HG02840 (cell line): ENCODE data around the gene PRICKLE3.

Experiments
- ATAC-seq: cut with Tn5 transposase; IDR thresholded peaks from one replicate; pipeline ENCODE4 v1.9.1; 2021; ENCODE audit warnings: mild to moderate bottlenecking, moderate library complexity, moderate number of reproducible peaks; ENCODE audit not compliant: unreplicated experiment, low FRiP score

Gene PRICKLE3

DNA sequence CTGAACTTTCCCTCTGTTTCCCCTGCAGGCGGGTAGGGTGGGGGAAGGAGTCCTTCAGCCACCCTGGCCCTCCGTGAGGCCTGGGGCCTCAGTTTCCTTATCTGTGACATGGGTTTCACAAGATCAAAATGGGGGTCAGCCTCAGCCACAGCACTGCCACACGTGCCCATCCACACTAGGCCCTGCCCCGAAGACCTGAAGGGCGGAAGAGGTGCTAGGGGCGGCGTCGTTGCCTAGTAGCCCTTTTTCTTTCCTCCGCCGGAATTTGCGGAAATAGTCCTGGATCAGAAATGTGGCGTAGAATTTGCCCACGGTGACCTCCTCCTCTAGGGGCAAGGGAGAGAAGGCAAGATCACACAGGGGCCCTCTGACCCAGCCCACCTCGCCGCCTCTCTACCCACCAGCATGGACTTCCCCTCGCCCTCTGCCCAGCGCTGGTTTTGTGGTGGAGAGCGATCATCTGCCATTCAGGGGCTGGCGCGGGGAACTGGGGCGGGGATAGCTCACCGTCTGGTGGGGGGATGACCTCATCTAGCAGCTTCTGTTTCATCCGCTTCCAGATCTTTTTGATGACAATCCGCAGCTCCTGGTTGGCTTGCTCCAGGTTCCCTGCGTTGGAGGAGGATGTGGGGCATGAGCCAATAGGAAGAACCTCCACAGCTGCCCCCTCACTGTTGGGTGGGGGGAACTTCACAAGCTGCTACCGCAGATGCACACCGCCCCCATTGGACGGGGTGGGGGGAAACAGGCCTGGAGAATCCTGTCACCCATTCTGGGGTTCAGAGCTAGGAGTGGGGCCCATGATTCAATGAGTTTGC is 23.5 kb upstream of the PRICKLE3 start:
- ATAC-seq: no peak

DNA sequence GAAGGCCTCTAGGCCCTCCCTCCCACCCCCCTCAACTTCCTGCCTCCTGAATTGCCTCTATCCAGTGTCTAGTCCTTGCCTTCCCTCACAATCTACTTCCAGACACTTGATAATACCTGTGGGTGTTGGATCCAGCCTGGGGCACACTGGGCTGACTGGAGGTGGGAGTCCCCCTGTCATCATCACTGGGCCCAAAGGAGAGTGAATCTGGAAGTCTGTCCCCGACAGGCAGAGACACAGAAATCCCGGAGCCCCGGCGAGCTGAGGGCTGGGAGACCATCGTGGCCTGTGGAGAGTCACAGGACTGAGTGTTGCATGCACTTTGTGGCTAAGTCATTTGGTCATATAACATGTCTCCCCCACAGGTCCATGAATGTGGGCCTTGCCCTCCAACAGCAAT is 22.2 kb upstream of the PRICKLE3 start:
- ATAC-seq: no peak

DNA sequence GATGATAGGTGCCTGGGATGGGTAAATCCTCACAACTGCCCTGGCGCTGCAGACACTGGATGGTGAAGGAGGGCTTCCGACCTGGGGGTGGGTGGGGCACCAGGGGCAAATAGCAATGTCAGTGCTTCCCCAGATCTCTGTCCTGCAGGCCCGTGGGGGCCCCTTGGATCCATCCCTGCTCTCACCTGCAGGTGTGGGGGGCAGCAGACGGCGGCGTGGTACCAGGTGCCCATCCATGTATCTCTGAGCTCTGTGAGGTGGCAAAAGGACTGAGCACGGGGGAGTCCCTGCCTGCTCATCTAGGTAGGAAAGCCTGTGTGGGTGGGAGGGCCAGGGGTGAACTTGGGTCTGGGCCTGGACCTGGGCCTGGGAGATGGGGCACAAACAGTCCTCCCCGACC is 20.4 kb upstream of the PRICKLE3 start:
- ATAC-seq: no peak

DNA sequence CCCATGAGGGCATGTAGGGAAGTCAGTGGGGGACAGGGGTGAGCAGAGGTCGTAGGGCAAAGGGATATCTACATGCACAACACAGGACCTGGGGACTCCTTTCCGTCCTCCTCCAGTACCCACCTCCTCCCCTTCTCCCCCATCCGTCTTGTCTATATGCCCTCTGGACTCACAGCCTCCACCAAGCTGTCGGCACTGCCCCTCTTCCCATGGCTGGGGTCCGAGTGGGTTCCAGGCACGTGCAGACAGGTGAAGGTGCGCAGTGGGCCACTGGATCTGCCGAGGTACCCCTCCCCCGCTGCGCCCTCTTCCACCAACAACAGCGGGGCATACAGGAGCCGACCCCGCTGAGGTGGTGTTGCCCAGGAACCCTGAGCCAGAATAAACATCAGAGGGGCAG is 19.3 kb upstream of the PRICKLE3 start:
- ATAC-seq: no peak

- ATAC-seq: no peak
These were observed 18.5 kb upstream of the PRICKLE3 start for GRCh38 chrX:49204709-49205108.

- ATAC-seq: no peak
These were observed 17.8 kb upstream of the PRICKLE3 start for GRCh38 chrX:49204017-49204416.

DNA sequence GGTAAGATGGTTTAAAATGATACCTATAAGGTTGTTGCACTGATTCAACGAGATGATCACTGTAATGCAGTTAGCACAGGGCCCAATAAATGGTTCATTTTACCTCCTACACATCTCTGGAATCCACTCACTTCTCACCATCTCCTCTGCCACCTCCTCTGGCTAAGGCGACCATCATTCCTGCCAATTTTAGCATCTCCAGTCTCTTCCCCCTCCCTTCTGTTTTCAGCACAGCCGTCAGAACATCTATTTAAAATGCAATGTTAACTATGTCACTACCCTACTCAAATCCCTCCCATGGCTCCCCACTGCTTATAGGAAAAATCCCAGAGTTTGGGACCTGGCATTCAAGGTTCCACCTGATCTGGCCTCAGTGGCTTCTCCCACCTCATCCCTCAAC is 17.4 kb upstream of the PRICKLE3 start:
- no peak for ATAC-seq

GRCh38 chrX:49202022-49202421 is 15.8 kb upstream of the PRICKLE3 start:
- ATAC-seq: no peak

- ATAC-seq: peak; percentile 83
These were observed 14.0 kb upstream of the PRICKLE3 start, which contains the start of gene SYP for GRCh38 chrX:49199906-49200771. TSS of gene SYP (minus strand) at chrX:49200193. CDS start at chrX:49200186, 7 bp downstream.

DNA sequence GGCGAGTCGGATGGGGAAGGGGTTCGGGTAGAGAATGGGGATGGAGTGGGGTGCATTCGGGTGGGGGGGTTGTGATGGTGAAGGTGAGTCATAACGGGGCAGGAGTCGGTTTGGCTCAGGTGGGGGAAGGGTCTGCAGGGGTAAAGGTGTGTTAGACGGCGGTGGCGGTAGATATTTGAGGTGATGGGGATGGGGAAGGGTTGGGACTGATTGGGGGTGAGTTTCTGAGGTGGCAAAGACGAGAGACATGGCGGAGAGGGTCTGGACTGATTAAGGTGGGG is 13.1 kb upstream of the PRICKLE3 start:
- no peak for ATAC-seq

DNA sequence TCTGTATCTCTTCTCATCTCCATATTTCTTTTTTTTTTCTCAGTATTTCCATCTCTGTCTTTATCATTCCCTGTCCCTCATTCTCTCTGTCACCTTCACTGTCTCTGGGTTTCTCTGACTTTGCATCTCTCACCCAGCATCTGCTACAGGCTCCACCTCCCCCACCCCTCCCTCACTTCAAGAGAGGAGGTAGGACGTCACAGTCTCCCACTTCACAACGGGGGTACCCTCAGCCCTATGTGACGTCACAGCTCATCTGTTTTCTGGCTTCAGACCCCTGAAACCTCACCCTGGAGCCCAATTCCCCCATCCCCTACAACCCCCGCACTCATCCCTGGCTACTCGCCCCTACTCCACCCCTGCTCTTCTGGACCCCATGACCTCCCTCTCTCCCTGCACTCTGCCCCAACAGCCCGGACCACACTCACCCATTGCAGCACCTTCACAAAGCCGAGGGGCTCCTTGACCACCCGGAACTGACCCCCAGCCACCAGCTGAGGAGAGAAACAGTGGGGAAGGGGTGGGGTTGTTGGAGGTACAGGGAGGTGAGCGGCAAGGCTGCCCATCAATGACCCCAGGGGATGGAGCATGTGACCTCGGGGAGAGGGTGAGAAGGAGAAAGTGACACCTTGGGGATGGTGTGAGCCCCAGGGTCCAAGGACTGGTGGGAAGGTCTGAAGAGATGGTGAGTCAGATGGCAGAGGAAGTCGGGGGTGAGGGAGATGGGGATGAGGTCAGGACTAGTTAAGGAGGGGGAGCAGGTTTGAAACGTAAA is 12.6 kb upstream of the PRICKLE3 start:
- no peak for ATAC-seq

GRCh38 chrX:49197543-49198087 is 11.4 kb upstream of the PRICKLE3 start:
- no peak for ATAC-seq

DNA sequence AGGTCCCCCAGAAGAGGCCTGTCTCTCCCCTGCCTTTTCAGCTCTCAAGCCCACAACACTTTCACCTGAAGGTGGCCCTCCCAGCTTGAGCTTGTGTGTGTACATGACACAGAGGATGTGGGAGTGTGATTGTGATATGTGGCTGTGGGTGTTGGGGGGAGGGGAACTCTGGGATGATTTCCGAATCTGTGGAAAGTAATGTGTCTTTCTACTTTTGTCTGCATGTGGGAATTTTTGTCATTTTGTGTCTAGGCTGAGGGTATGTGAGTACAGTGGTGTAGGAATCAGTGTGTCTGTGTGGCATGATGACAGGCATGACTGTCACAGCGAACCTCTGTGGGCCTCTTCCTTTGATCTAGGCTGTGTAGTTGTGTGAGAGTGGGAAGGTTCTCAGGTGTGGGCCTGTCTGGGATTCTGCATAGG is 7.4 kb upstream of the PRICKLE3 start:
- no peak for ATAC-seq

- ATAC-seq: no peak
These were observed 6.7 kb upstream of the PRICKLE3 start for GRCh38 chrX:49192722-49193328.

- ATAC-seq: peak; percentile 14
These were observed 5.4 kb upstream of the PRICKLE3 start for GRCh38 chrX:49191574-49192011.

DNA sequence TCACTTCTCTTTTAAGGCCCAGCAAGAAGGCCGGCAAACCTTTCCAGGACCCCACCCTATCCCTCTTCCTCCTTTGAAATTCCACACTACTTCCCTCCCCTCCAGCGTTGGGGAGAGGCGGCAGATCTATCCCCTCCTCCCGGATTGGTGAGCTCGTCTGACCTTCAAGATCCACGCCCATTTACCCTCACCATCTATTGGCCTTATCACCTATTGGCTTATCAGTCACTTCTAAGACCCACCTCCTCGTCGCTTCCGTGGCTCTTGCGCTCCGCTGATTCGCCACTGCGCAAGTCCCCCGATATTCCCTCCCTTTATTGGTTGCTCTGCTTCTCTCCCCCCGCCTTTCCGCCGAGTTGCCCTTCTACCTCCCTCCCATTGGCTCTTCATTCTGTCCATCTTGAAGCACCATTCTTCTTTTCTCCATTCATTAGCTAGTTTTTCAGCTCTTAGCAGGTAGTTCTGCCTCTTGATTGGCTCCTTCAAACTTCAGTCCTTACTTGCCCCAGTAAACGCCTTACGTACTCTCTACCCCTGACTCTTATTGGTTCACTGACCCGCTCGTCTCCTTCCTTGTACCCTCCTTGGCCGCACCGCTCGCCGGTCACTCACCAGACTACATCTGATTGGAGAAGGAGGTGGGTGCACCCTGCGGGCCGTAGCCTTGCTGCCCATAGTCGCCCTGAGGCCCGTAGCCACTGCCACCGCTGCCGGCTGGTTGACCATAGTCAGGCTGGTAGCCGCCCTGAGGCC is 4.8 kb upstream of the PRICKLE3 start:
- peak; percentile 93 for ATAC-seq

DNA sequence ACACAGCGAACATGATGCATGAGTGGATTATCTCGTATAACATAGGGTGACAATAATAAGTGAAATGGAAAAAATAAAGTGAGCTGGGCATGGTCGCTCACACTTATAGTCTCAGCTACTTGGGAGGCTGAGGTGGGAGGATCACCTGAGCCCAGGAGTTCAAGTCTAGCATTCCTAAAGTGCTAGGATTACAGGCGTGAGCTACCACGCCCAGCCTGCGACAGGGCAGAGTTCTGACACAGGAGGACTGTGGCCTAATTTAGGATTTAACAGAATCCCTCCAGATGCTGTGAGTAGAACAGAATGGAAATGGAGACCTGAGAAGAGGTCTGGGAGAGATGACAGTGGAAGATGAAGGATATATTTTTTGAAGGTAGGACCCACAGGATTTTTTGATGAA is 3.4 kb upstream of the PRICKLE3 start:
- ATAC-seq: no peak

DNA sequence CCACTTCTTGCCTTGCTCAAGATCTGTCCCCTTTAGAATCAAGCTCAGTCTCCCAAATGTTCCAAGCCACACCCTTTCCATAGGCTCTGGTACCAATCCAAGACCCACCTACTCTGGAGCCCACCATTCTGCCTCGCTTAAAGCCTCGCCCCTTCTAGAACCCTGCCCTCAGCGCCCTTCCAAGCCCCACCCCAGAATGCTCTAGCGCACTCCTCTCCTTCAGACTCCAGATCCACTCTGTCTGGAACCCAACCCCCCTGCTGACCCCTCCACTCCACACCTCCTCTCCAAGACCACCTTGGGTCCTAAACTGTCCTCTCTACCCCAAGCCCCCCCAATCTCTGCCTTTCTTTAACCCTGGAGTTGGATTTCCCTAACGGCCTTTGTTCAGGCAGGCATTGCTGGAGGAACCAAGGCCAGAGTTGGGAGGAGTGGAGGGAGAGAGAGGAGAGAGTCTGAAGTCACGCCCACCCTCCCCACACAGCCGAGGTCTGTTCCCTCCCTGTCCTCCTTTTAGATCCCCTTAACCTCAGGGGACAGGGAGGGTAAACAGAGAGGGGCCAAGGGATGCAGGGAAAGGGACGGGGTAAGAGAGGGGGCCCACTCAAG is 2.4 kb upstream of the PRICKLE3 start:
- no peak for ATAC-seq

DNA sequence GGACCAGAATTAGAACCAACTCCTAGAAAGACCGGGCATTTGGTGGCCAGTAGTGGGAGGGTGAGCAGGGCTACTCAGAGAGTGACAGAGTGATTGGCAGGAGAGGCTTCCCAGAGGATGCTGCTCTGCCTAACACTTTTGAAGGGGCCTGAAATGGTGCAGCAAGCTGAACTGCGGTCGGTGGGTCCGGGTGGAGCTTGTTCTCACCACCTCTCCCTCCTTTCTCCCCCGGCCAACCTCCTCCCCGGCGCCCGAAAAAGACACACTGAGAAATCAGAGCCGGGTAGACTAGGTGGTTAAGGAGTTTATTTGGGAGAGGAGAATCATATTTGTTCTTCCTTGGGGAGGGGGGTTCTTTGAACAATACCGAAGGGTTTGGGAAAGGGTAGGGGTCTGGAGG is 1.4 kb upstream of the PRICKLE3 start:
- ATAC-seq: no peak
